Measurements from ENCODE around the gene ST8SIA4. TPM values are rescaled to one million over a fixed set of nuclear protein-coding genes. Genes with fewer than 3 reads are reported as not detected.

ST8SIA4 gene
- total RNA-seq, 4 donors from 2014 or later: 1.6 to 4.4 (median 2.8) TPM

DNA sequence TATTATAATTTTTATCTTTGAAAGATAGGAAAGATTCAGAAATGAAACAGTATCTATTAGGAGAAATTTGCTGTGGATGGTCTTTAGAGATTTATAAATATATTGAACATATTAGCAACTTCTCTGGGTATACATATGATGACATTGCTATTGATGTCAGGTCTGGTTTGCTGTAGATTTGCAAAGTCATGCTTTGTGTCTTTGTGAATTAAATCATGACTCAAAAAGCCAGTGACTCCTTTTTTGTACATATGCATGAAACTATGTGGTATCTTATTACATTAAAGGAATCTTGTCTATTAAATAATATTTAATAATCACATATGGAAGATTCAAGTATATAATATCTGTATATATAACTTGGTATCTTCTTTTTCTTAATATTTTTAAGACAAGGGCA lies 141.9 kb downstream of the ST8SIA4 start:
- Histone ChIP-seq H3K27ac (no peak overlapping the region), H3K4me3 (no peak overlapping the region), H3K36me3 (no peaks in the 10 kb centered on the region), H3K4me1 (no peaks in the 10 kb centered on the region), H3K27me3 (no peaks in the 10 kb centered on the region), H3K9me3 (no peaks in the 10 kb centered on the region)
- DNase-seq: no peak
- TF ChIP-seq, protein P1, sequence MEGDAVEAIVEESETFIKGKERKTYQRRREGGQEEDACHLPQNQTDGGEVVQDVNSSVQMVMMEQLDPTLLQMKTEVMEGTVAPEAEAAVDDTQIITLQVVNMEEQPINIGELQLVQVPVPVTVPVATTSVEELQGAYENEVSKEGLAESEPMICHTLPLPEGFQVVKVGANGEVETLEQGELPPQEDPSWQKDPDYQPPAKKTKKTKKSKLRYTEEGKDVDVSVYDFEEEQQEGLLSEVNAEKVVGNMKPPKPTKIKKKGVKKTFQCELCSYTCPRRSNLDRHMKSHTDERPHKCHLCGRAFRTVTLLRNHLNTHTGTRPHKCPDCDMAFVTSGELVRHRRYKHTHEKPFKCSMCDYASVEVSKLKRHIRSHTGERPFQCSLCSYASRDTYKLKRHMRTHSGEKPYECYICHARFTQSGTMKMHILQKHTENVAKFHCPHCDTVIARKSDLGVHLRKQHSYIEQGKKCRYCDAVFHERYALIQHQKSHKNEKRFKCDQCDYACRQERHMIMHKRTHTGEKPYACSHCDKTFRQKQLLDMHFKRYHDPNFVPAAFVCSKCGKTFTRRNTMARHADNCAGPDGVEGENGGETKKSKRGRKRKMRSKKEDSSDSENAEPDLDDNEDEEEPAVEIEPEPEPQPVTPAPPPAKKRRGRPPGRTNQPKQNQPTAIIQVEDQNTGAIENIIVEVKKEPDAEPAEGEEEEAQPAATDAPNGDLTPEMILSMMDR (IDR thresholded peaks at IDR 0.05): no peak
- TF ChIP-seq POLR2A (IDR thresholded peaks at IDR 0.05): no peak
- intact Hi-C loops (cut with DNase I): no loop called here

DNA sequence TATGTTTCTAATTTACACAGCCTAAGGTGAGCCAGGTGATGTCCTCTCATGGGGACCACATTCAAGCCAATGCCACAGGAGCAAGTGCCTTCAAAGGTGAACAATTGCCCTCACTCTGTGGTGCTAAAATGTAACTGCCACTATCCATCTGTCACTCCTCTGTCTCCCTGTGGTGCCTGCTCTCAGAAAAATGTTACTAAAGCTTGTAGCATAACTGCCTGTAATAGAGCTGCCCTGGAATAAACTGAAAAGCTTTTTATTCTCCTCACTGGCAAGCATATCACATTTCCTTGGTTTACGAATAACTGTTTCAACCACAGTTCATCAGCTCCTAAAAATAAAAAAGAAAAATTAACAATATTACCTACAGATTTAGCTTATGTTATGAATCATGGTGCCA lies 142.4 kb downstream of the ST8SIA4 start:
- no peaks in the 10 kb centered on the region for H3K9me3 ChIP-seq
- H3K4me1 ChIP-seq: no peaks in the 10 kb centered on the region
- WGBS, 2 donors: 90 to 100% methylated on average over 1 of the region's 1 CpG
- TF ChIP-seq, protein P1 (IDR thresholded peaks at IDR 0.05): no peak
- TF ChIP-seq POLR2A (IDR thresholded peaks at IDR 0.05): no peak
- H3K4me3 ChIP-seq: no peak overlapping the region
- no peaks in the 10 kb centered on the region for H3K27me3 ChIP-seq
- no peaks in the 10 kb centered on the region for H3K36me3 ChIP-seq
- no peak overlapping the region for H3K27ac ChIP-seq
- intact Hi-C loops (cut with DNase I): no loop called here
- DNase-seq: no peak

DNA sequence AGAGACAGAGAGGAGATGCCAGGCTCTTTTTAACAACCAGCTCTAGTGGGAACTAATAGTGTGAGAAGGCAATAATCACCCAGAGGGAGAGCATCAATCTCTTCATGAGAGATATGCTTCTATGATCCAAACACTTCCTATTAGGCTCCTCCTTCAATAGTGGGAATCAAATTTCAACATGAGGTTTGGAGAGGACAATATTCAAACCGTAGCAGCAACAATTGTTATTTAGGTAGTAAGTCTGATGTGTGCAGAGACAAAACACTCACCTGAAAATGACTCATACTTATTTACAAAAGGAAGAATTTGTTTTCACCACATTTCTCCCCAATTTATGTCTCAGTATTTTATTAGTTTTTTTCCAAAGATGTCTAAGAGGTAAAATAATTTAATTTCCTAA lies 144.3 kb downstream of the ST8SIA4 start:
- DNase-seq: no peak
- no peaks in the 10 kb centered on the region for H3K9me3 ChIP-seq
- H3K4me3 ChIP-seq: no peak overlapping the region
- no peaks in the 10 kb centered on the region for H3K27me3 ChIP-seq
- intact Hi-C loops (cut with DNase I): no loop called here
- no peak for TF ChIP-seq POLR2A (IDR thresholded peaks at IDR 0.05)
- TF ChIP-seq, protein P1 (IDR thresholded peaks at IDR 0.05): no peak
- no peaks in the 10 kb centered on the region for H3K4me1 ChIP-seq
- H3K27ac ChIP-seq: no peak overlapping the region
- WGBS, 2 donors: 0 to 33% methylated on average over 1 of the region's 1 CpG
- H3K36me3 ChIP-seq: no peaks in the 10 kb centered on the region

DNA sequence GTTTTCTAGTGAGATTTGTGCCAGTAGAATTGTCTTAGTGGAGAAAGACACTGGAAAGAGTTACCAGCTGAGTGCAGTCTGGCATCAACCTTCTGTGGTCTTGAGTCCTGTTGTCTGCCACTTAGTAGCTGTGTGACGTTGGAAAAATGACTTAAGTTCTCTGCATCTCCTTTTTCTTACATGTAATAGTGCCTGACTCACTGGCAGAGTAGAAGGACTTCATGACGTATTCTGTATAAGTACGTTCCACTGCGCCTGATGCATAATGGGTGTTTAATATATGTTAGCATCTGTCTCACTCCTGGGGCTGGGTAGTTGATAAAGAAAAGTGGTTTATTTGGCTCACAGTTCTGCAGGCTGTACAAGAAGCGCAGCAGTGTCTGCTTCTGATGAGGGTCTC lies 144.8 kb downstream of the ST8SIA4 start:
- Histone ChIP-seq H3K4me3 (no peak overlapping the region), H3K27ac (no peak overlapping the region), H3K36me3 (no peaks in the 10 kb centered on the region), H3K27me3 (no peaks in the 10 kb centered on the region), H3K9me3 (no peaks in the 10 kb centered on the region), H3K4me1 (no peaks in the 10 kb centered on the region)
- TF ChIP-seq, protein P1 (IDR thresholded peaks at IDR 0.05): no peak
- no peak for TF ChIP-seq POLR2A (IDR thresholded peaks at IDR 0.05)
- 85 to 88% methylated on average over 5 of the region's 5 CpGs for WGBS, 2 donors
- no peak for DNase-seq
- intact Hi-C loops (cut with DNase I): no loop called here

DNA sequence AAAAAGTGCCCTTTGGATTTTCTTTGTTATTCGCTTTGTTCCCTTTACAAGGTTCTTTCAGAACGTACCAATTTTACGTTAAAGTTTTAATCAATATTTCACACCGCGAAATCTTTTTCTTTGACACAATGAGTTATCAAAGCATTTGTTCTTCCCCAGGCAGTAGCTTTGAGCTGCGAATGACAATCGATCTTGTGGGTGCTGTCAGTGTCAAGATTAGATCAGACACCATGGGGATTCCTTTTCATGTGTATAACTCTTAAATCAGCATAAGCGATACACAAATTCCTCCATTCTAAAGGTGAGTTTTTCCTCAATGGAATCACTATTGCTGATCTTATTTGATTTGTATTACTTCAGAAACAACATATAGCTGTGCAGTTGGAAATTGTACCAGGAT lies 145.5 kb downstream of the ST8SIA4 start:
- H3K4me1 ChIP-seq: no peaks in the 10 kb centered on the region
- H3K4me3 ChIP-seq: no peak overlapping the region
- H3K9me3 ChIP-seq: no peaks in the 10 kb centered on the region
- DNase-seq: no peak
- 49 to 57% methylated on average over 8 of the region's 8 CpGs for WGBS, 2 donors
- no peaks in the 10 kb centered on the region for H3K36me3 ChIP-seq
- intact Hi-C loops (cut with DNase I): no loop called here
- TF ChIP-seq POLR2A (IDR thresholded peaks at IDR 0.05): no peak
- TF ChIP-seq, protein P1 (IDR thresholded peaks at IDR 0.05): no peak
- no peaks in the 10 kb centered on the region for H3K27me3 ChIP-seq
- H3K27ac ChIP-seq: no peak overlapping the region

Small RNA genes lying within 50 kb of the gene (small RNA-seq; reads per million reads assigned to genes)
- gene MIR548P: 0 reads per million in 4 donors

All from esophagus squamous epithelium (tissue), 5 donors.